HG03354 (cell line): ENCODE measurements around the gene DDX59.
"Not testable (repeated sequence)": the region's sequence is repeated elsewhere in the genome, so short reads cannot be mapped to it uniquely, and the experiment has no call there.

ENCODE experiments used
- ATAC-seq: cut with Tn5 transposase; IDR thresholded peaks from one replicate; pipeline ENCODE4 v1.9.1; 2021; ENCODE audit warnings: mild to moderate bottlenecking; ENCODE audit not compliant: unreplicated experiment, poor library complexity, severe bottlenecking

Gene DDX59

DNA sequence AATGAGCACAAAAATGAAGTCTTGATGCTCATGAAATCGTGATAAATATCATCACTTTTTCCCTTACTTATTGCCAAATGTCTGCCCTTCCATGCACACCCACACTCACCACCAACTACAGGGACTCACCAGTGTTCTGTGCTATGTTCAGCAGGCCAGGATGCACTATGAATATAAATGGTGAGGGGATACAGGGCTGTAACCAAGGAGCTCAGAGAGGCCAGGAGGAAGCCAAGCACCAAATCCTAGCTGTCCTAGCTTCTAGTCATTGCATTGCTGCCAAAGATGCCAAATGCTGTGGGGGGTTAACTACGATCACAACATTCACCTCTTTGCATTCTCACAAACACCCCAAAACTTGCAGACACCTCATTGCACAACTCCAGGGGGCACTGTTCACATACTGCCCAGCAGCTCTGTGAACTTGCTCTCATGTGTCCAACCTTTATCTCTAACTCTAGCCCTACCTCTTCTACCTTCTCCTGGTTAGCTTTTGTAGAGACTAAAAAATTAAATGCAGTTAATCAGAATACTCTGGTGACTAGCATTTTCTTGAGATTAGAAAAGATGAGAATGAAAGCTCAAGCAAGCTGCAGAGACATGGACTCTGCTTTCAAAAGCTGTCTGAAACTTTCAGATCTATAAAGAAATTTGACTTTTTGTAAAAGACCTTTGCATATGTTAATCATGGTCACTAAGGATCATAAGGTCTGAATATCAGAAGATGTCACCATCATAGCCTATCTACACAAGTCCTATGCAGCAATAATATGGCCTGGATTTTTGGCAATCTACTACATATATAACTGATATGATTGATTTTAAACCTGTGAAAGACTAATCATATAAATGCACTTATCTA, 35.2 kb downstream of the DDX59 start:
- ATAC-seq, result peak; percentile 46

DNA sequence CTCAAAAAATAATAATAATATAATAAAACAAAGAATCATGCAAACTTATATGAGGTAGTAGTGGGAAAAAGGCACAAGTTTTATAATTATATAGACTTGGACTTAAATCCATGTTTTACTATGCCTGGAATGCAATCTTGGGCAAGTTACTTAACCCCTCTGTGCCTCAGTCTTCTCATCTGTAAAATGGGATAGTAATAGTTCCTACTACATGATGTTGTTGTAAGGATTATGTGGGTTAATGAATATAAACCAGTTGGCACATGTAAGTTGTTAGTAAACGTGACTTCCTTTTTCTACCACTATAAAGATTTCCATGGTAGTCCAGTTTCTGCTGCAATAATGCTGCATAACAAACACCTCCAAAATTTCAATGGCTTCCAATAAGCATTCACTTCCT, 38.3 kb downstream of the DDX59 start:
- ATAC-seq, result no peak

DNA sequence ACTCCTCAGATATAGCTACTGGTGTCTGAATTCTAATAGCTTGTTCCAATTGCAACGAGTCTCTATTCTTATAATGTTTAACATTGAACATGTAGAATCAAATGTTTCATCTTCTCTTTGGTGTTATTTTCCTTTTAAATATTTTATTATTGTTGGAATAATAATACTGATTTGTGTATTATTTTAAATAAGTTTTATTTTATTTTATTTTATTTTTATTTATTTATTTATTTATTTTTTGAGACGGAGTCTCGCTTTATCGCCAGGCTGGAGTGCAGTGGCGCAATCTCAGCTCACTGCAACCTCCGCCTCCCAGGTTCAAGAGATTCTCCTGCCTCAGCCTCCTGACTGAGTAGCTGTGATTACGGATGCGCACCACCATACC, 39.2 kb downstream of the DDX59 start:
- not testable (repeated sequence) for ATAC-seq

DNA sequence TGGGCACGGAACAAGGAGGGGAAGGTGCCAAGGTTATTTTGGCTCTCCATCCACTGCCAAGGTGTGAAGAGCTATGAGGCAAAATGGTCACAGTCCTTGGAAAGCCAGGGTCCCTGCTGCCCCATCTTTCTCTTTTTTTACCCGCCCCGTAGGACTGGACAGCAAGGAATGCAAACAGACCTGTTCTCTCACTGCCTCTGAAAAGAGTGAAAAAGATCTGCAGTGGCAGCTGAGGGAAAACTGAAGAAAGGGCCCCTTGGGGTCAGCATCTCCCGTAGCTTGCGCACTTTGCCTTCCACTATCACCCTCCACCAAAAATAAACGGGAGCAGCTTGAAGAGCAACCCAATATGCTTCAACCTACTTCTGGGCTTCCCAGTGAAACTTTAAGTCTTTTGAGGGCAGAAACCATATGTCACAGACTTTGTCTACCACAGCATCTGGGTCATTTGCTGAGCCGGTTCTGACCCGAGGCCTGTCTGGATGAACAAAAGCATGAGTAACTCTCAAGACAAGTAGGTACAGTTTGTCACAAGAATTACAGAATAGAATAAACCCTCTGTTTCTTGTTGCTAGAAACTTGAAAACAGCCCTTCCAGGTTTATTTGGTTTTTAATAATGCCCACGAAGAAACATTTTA, 39.7 kb downstream of the DDX59 start:
- no peak for ATAC-seq

DNA sequence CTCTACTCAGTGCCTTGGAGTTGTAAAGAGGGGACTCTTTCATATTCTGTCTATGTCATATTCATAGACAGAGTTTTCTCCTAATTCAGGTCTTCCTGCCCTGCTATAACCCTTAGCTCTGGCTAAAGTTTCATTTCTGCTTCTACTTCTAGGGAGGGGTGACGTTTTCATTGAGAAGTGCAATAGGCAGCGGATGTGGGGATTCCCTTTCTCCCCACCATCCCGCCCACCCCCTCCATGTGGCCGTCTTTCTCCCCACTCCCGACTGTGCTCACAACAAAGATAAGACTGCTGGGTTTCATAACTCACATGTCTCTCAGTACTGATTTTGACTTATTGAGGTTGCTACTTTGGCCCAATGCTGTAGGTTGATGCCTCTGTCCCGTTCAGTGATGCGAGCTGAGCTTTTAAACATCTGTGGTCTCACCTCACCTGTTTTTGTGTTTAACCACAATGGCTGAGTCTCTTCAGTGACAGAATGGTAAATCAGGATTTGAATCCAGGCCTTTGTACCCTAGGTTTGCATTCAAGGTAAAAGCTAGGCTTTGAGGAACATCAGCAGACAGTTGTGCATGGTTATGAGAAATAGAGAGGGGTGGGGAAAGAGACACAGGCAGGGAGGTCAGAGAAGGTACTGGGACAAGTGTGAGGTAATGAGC, 41.4 kb downstream of the DDX59 start:
- ATAC-seq, result peak; percentile 67

DNA sequence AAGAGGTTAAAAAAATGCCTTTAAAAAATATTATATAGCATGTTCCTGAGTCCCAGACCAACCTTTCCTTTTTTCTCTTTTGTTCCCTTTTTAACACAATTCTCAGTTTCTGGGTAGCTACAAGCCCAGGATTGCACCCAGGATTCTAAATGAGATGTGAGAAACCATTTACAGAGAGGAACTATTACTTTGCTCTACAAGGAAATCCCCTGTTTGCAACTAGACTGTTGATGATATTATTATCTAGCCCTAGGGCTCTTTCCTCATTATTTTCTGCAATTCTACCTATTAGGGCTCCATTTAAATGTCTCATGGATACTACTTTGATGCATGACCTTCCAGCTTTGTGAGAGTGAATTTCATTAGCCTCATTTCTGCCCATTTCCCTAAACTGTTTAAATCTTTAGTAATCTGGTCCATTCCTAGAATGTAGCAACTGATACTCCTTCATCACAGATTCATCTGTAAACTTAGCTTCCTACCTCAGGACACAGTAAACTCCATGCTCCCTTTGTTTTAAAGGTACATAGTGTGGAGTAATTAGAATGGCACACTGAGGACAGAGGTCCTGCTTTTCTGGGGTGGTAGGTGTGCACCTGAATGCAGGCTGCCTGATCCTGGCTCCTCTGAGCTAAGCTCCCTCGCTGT, 42.0 kb downstream of the DDX59 start:
- ATAC-seq, result no peak

DNA sequence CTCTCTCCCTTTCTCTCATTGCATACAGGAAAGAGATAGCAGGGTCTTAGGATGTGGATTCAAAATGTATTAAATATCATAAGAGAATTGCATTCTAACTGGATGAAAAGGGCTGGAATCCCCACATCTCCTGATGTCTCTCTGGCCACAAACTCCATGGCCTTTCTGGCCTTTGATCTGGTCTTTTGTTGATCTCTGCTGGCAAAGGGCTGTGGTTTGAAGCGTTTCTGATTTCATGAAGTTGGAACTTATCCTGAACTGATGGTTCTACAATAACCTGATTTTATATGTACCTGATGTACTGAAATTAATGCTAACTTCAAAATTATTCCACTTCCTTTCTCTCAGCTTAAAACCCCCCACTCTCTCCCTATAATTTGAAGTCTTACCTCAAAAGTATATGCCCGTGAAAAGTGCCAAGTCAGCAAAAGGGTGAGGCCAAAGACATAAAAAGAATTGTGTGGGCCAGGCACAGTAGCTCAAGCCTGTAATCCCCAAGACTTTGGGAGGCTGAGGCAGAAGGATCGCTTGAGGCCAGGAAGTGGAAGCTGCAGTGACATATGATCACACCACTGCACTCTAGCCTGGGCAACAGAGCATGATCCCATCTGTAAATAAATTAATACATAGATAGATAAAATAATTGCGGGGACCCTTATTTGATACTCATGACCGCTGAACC, 42.7 kb downstream of the DDX59 start:
- ATAC-seq, result no peak

DNA sequence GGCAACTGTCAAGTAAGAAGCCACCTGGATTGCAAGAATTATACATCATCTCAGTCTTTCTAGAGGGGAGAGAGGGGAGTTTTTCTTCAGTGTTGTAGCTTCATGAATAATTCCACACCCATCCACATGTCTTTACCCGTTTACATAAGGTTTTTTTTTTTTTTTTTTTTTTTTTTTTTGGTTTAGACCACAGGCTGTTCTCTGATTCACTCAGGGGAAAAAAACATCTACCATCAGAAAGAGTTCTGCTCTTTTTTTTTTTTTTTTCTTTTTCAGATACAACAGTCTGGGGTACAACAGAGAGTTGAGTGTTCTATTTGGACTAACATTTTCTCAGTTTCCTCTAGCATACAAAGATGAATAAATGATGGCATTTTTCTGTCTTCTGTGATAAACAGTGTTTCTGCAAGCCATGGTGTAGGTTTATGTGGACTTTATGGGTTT, 44.3 kb downstream of the DDX59 start:
- peak; percentile 32 for ATAC-seq

DNA sequence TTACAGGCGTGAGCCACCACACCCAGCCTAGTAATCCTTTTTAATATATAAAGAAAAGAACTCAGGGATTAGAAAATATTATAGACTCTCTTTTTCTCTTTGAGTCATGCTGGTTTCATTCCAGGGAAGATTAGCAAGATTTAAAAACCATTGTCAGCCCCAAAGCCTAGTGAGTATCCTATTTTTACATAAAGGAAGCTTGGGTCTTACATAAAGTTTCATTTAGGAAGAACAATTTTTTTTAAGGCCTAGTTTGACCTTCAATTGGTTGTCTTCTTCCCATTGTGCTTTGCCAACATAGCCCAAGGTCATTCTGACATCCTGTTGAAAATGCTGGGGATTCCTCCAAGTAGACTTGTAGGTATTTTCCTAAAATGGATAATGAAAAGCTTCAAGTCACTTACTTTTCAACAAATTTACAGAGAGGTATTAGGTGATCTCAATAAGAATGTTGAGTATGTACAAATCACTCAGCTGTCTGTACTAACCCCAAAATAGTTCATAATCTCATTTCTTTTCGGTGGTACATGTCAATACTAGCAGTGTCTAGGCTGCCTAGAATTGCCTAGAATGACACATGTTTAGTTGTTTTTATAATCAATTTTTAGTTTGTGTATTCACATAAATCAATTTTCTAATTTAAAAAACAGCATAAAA, 44.9 kb downstream of the DDX59 start:
- ATAC-seq, result no peak

DNA sequence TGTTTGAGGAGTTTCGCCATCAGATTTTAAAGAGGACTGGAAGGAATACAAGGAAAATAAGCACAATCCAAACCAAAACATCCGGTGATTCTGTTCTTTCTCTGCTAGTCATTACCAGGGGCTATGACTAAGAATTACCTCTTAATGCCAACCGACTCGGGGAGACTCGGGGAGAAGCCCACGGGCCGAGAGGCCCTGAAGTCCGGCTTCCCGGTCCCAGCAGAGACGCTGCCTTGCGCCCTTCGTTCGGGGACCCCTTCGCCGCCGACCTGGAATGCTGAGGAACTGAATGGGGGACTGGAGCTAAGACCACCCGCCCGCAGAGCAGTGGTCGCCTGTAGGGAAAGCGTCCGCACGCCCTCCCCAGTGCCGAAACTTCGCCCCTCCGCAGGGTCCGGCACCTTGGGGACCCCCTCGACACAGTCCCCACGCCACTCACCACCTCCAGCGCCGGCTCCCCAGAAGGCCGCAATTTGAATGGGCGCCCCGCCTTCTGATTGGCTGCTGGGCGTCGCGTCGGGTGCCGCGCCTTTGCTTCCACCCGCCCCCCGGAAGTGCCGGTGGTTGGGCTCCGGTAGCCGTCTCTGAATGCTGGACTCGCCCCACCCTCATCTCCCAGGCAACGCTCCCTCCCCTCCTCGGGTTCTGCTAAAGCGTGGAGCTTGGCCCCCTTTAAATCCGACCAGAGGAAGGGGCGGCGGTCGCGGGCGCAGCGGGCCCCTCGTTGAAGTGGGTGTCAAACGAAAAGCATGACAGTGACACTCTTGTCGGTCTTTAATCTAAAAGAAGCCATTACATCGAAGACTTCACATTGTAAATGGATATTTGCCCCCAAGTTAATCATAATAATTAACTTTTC, 49.2 kb downstream of the DDX59 start, which contains the start of gene KIF14:
Gene KIF14, minus strand, starts transcription at position 479 of the 859 bp plus-strand sequence. CDS start 2,028 bp downstream, outside the sequence.
- ATAC-seq, result peak; percentile 94

DNA sequence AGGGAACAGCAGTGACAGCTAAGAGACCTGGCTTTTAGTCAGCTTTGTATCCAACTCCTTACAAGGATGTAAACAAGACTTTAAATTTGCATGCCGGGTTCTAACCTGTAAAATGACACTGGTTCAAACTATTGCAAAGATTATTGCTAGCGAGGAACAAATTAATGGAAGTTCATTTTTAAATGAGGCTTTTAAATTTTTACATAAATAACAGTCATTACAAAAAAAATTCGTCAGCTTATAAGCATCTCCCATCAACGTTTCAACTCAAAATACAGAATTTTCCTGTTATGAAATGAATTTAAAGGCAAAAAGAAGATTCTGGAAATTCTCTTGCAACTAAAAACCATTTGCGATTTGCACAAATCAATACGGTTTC, 49.8 kb downstream of the DDX59 start:
- no peak for ATAC-seq

DNA sequence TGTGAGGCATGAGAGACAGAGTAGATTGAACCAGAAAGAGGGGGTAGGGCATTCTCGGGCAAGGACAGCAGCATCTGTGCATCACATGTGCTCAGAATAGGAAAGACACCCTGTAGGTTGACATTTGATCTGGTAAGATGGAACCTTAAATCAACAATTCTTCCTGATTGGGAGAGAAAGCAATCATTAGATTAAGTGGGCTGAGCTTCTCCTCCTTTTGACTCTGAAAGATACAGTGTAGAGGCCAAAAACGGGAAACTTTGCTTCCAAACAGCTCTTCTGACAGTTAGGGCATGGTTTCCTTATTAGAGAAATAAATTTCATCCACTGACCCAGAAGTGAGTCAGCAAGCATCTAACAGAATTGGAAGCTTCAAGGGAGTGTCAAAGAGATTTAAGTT, 58.9 kb downstream of the DDX59 start:
- ATAC-seq, result no peak

DNA sequence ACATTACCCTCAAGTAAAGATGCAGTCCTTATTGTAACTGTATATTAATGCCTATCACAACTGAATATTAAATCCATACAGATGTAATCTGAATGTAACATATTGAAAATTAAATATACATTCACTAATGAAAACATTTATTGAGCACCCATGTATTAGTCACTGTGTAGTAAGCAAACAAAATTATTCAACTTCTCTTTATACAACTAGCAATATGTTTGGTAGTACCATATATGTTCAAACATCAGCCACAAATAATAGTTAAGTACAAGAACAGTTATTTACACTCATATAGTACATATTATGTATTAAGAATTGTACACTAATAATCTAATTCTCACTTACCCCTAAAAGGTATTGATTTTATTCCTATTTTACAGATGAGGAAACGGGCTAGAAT, 67.1 kb downstream of the DDX59 start:
- no peak for ATAC-seq
